ENCODE data around the gene ADAM11.

Gene ADAM11

GRCh38 chr17:44830359-44831288 is 71.8 kb downstream of the ADAM11 start:
- no peak for DNase-seq (ENCODE audit: low read depth in 2 of 3, low spot score in 1 of 3)

GRCh38 chr17:44831371-44831770 is 72.6 kb downstream of the ADAM11 start:
- DNase-seq (ENCODE audit: low read depth in 2 of 3, low spot score in 1 of 3), result no peak

Measured in stimulated activated CD4-positive, alpha-beta T cell treated with anti-CD3 and anti-CD28 coated beads, Interleukin-12 subunit alpha, Interleukin-12 subunit beta, amount 100 ng/mL, for 48 hours (primary cell).